ENCODE measurements around the gene CISD3. TPM values are rescaled to one million over a fixed set of nuclear protein-coding genes. Genes with fewer than 3 reads are reported as not detected.
"Not testable (repeated sequence)": the region's sequence is repeated elsewhere in the genome, so short reads cannot be mapped to it uniquely, and the experiment has no call there.

CISD3 gene
- total RNA-seq, 2 donors from 2014 or later: 8.9 to 11.2 TPM

DNA sequence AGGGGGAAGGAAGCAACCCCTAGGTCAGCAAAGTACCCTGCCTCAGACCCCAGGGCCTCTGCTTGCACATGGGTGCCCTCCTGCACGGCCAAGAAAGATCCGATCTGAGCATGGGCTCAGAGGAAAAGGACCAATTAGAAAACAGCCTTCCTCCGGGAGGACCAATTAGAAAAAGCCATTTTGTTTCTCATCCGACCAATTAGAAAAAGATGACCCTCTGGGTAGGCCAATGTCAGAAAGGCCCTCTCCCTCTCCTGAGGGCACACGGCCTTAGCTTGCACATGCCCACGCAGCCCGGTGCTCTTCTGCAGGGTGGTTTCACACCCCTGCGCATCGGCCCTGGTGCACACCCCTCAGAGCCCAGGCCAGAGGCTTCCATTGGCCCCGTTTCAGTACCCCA, 5.1 kb upstream of the CISD3 start:
- Mint-ChIP-seq H3K4me1 (no peaks in the 10 kb centered on the region), H3K4me3 (no peak overlapping the region), H3K36me3 (ENCODE audit: low read depth) (peaks cover 32% of the 10 kb centered on the region), H3K27me3 (ENCODE audit: insufficient read depth) (peaks cover 7% of the 10 kb centered on the region), H3K9me3 (no peaks in the 10 kb centered on the region), H3K27ac (no peak overlapping the region)
- no peak overlapping the region for H3K9ac ChIP-seq (ENCODE audit: extremely low read depth, low read length, poor library complexity, severe bottlenecking)
- H3K36me3 ChIP-seq (ENCODE audit: control insufficient read depth, insufficient read depth, low read length): peaks cover 39% of the 10 kb centered on the region
- H3K27me3 ChIP-seq (ENCODE audit: control insufficient read depth, insufficient read depth, low read length, poor library complexity, severe bottlenecking): no peaks in the 10 kb centered on the region
- DNase-seq: no peak
- no peak overlapping the region for H3K27ac ChIP-seq (ENCODE audit: low read depth, low read length)
- H3K4me1 ChIP-seq (ENCODE audit: control insufficient read depth, insufficient read depth, low read length): no peaks in the 10 kb centered on the region
- WGBS, 2 experiments (ENCODE audit: insufficient coverage in 1 of 2, insufficient read length in 1 of 2): 90 to 91% methylated on average over 10 of the region's 10 CpGs
- TF ChIP-seq, protein P1, sequence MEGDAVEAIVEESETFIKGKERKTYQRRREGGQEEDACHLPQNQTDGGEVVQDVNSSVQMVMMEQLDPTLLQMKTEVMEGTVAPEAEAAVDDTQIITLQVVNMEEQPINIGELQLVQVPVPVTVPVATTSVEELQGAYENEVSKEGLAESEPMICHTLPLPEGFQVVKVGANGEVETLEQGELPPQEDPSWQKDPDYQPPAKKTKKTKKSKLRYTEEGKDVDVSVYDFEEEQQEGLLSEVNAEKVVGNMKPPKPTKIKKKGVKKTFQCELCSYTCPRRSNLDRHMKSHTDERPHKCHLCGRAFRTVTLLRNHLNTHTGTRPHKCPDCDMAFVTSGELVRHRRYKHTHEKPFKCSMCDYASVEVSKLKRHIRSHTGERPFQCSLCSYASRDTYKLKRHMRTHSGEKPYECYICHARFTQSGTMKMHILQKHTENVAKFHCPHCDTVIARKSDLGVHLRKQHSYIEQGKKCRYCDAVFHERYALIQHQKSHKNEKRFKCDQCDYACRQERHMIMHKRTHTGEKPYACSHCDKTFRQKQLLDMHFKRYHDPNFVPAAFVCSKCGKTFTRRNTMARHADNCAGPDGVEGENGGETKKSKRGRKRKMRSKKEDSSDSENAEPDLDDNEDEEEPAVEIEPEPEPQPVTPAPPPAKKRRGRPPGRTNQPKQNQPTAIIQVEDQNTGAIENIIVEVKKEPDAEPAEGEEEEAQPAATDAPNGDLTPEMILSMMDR (conservative IDR thresholded peaks at IDR 0.05): no peak
- no peak overlapping the region for H3K4me3 ChIP-seq (ENCODE audit: low read length)
- H3K9me3 ChIP-seq (ENCODE audit: control insufficient read depth, low read length): no peaks in the 10 kb centered on the region

DNA sequence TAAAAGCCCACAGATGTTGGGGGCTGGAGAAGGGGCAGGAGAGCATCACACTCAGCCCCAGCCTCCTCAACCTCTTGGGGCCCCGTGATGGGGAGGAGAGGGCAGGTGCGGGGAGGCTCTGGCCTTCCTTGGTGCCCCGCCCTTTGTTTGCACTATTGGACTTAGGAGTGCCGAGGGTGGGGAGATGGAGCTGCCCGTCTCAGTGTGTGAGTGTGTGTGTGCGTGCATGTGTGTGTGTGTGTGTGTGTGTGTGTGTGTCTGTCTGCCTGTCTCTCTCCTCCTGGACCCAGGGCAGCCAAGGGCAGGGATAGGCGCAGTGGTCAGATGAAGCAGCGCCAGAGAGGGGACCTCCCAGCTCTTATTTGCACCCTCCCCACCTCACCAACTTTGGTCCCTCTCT, 4.0 kb upstream of the CISD3 start:
- H3K27me3 ChIP-seq (ENCODE audit: control insufficient read depth, insufficient read depth, low read length, poor library complexity, severe bottlenecking); H3K27me3 Mint-ChIP-seq (ENCODE audit: insufficient read depth); H3K4me3 Mint-ChIP-seq; H3K27ac ChIP-seq (ENCODE audit: low read depth, low read length); H3K4me3 ChIP-seq (ENCODE audit: low read length); H3K9me3 Mint-ChIP-seq; H3K9me3 ChIP-seq (ENCODE audit: control insufficient read depth, low read length); H3K9ac ChIP-seq (ENCODE audit: extremely low read depth, low read length, poor library complexity, severe bottlenecking); DNase-seq; H3K27ac Mint-ChIP-seq; H3K4me1 ChIP-seq (ENCODE audit: control insufficient read depth, insufficient read depth, low read length); H3K4me1 Mint-ChIP-seq: not testable (repeated sequence)
- WGBS, 2 experiments (ENCODE audit: insufficient coverage in 1 of 2, insufficient read length in 1 of 2): 92% methylated on average over 7 of the region's 8 CpGs; no CpG with 5 or more reads in 1 of the 2 experiments
- H3K36me3 ChIP-seq (ENCODE audit: control insufficient read depth, insufficient read depth, low read length): peaks cover 31% of the 10 kb centered on the region
- H3K36me3 Mint-ChIP-seq (ENCODE audit: low read depth): peaks cover 25% of the 10 kb centered on the region

DNA sequence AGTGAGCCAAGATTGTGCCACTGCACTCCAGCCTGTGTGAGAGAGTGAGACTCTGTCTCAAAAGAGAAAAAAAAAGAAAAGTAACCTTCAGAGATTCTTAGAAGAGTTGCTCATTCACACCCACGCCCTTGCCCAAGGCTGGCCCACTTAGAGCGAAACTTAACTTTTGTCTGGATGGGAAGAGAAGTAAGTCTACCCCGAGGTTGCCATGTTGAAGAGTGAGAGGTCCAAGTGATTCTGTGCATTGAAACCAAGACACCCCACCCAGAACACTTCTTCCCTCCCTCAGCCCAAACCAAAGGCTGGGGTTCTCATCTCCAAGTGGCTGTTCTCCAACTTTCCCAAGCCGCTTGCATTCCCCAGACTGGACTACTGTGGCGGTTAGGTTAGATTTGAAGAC, 2.4 kb upstream of the CISD3 start:
- Mint-ChIP-seq H3K27ac (no peak overlapping the region), H3K4me1 (peaks cover 11% of the 10 kb centered on the region), H3K9me3 (no peaks in the 10 kb centered on the region), H3K36me3 (ENCODE audit: low read depth) (peaks cover 22% of the 10 kb centered on the region), H3K4me3 (no peak overlapping the region), H3K27me3 (ENCODE audit: insufficient read depth) (peaks cover 4% of the 10 kb centered on the region)
- TF ChIP-seq, protein P1 (conservative IDR thresholded peaks at IDR 0.05): no peak
- peaks cover 20% of the 10 kb centered on the region for H3K36me3 ChIP-seq (ENCODE audit: control insufficient read depth, insufficient read depth, low read length)
- no peak overlapping the region for H3K9ac ChIP-seq (ENCODE audit: extremely low read depth, low read length, poor library complexity, severe bottlenecking)
- no peak overlapping the region for H3K4me3 ChIP-seq (ENCODE audit: low read length)
- no peaks in the 10 kb centered on the region for H3K9me3 ChIP-seq (ENCODE audit: control insufficient read depth, low read length)
- H3K27me3 ChIP-seq (ENCODE audit: control insufficient read depth, insufficient read depth, low read length, poor library complexity, severe bottlenecking): no peaks in the 10 kb centered on the region
- H3K4me1 ChIP-seq (ENCODE audit: control insufficient read depth, insufficient read depth, low read length): peaks cover 3% of the 10 kb centered on the region
- no peak overlapping the region for H3K27ac ChIP-seq (ENCODE audit: low read depth, low read length)
- 95 to 100% methylated on average over 3 to 5 of the region's 5 CpGs for WGBS, 2 experiments (ENCODE audit: insufficient coverage in 1 of 2, insufficient read length in 1 of 2)
- DNase-seq: no peak

DNA sequence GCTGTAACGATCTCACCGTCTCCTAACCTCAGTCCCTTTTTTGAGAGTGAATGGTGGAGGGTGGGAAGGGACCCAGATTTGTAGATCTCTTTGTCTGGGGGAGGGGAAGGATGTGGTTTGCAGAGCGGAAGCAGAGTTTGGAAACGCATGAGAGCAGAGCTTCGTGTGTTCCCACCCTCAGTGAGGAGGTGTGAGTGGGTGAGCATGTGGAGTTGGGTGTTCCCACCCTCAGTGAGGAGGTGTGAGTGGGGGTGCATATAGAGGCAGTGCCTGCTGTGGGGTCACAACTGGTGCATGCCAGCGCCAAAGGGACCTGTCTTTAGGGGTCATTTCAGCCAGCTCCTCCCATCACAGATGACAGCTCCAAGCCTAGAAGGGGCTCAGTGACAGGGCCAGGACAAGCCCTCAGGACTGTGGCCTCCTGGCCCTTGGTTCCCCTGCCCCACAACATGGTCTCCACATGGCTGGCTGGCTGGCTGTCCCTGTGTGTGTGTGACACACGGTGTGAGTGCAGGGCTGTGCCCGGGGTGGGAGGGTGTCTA, 1.8 kb upstream of the CISD3 start:
- Histone ChIP-seq H3K9ac (ENCODE audit: extremely low read depth, low read length, poor library complexity, severe bottlenecking) (no peak overlapping the region), H3K27me3 (ENCODE audit: control insufficient read depth, insufficient read depth, low read length, poor library complexity, severe bottlenecking) (no peaks in the 10 kb centered on the region), H3K4me3 (ENCODE audit: low read length) (no peak overlapping the region), H3K9me3 (ENCODE audit: control insufficient read depth, low read length) (no peaks in the 10 kb centered on the region), H3K36me3 (ENCODE audit: control insufficient read depth, insufficient read depth, low read length) (peaks cover 20% of the 10 kb centered on the region), H3K27ac (ENCODE audit: low read depth, low read length) (no peak overlapping the region), H3K4me1 (ENCODE audit: control insufficient read depth, insufficient read depth, low read length) (peaks cover 3% of the 10 kb centered on the region)
- Mint-ChIP-seq H3K4me1 (peaks cover 11% of the 10 kb centered on the region), H3K27ac (no peak overlapping the region), H3K4me3 (no peak overlapping the region), H3K9me3 (no peaks in the 10 kb centered on the region), H3K36me3 (ENCODE audit: low read depth) (peaks cover 20% of the 10 kb centered on the region), H3K27me3 (ENCODE audit: insufficient read depth) (peaks cover 4% of the 10 kb centered on the region)
- WGBS, 2 experiments (ENCODE audit: insufficient coverage in 1 of 2, insufficient read length in 1 of 2): 94 to 100% methylated on average over 4 to 8 of the region's 8 CpGs
- DNase-seq: no peak
- TF ChIP-seq, protein P1 (conservative IDR thresholded peaks at IDR 0.05): no peak
